Tongue (tissue), 2 donors: Measurements from ENCODE around the gene CELF3. TPM values are rescaled to one million over a fixed set of nuclear protein-coding genes. Genes with fewer than 3 reads are reported as not detected.
"Not testable (repeated sequence)": the region's sequence is repeated elsewhere in the genome, so short reads cannot be mapped to it uniquely, and the experiment has no call there.

Experiments
- DNase-seq: peaks from one replicate; pipeline ENCODE4 v3.0.0-alpha.2; 2015
- total RNA-seq: library from RNA; depleted of rRNA; stranded (reverse); fragments of >200 nt; gene quantifications from one replicate; pipeline ENCODE4 v1.2.3, GENCODE V29; 2014

Gene CELF3
- total RNA-seq: not detected

- peak; percentile 72 for DNase-seq
Measured at GRCh38 chr1:151716771-151717631, at the start of gene CELF3. Gene CELF3 (minus strand): TSS chr1:151716803. CDS start chr1:151716020, 783 bp downstream.

GRCh38 chr1:151763990-151764389 lies 47.4 kb upstream of the CELF3 start:
- DNase-seq: no peak

- DNase-seq: peak; percentile 92
Measured at GRCh38 chr1:151762941-151763921, 46.6 kb upstream of the CELF3 start, which contains the start of gene MRPL9. Gene MRPL9 (minus strand): TSS chr1:151763496. CDS start chr1:151763479, 17 bp downstream.

GRCh38 chr1:151760597-151761385 lies 44.2 kb upstream of the CELF3 start:
- no peak for DNase-seq

- DNase-seq: no peak
Measured at GRCh38 chr1:151759241-151759640, 42.6 kb upstream of the CELF3 start.

GRCh38 chr1:151756291-151756690 lies 39.7 kb upstream of the CELF3 start:
- no peak for DNase-seq

GRCh38 chr1:151741516-151741915 lies 24.9 kb upstream of the CELF3 start:
- DNase-seq: no peak

- peak; percentile 63 for DNase-seq
Measured at GRCh38 chr1:151739590-151740355, 23.2 kb upstream of the CELF3 start.

GRCh38 chr1:151737479-151737878 lies 20.9 kb upstream of the CELF3 start:
- no peak for DNase-seq

GRCh38 chr1:151737026-151737425 lies 20.4 kb upstream of the CELF3 start:
- no peak for DNase-seq

GRCh38 chr1:151733995-151734394 lies 17.4 kb upstream of the CELF3 start:
- DNase-seq: not testable (repeated sequence)

- DNase-seq: no peak
Measured at GRCh38 chr1:151733126-151733525, 16.5 kb upstream of the CELF3 start.

- DNase-seq: no peak
Measured at GRCh38 chr1:151729966-151730291, 13.3 kb upstream of the CELF3 start.

- DNase-seq: no peak
Measured at GRCh38 chr1:151729157-151729965, 12.8 kb upstream of the CELF3 start.

- DNase-seq: peak; percentile 60
Measured at GRCh38 chr1:151728151-151729054, 11.8 kb upstream of the CELF3 start.

GRCh38 chr1:151723726-151724370 lies 7.2 kb upstream of the CELF3 start:
- no peak for DNase-seq

- DNase-seq: no peak
Measured at GRCh38 chr1:151721788-151722510, 5.3 kb upstream of the CELF3 start.
